A673 (cell line): ENCODE measurements around the gene NEGR1.

Experiments used
- CTCF ChIP-seq: fragments of 300-800, 200-600 bp; sonication (generic); conservative IDR thresholded peaks from 2 replicates; pipeline ENCODE4 v1.5.1; 2017; ENCODE audit warnings: low read depth, mild to moderate bottlenecking, antibody characterized with exemption, low read length, moderate library complexity, mixed read lengths
- EZH2 ChIP-seq: fragments of 200-600 bp; sonication (generic); IDR thresholded peaks from 2 replicates; pipeline ENCODE4 v1.6.1; 2017; ENCODE audit warnings: borderline replicate concordance, low read depth, mild to moderate bottlenecking, mixed read lengths, antibody characterized with exemption, low read length; ENCODE audit not compliant: poor library complexity, severe bottlenecking

GRCh38 chr1:72296501-72296900, 14.2 kb upstream of the NEGR1 start:
- TF ChIP-seq CTCF (no peak), EZH2 (no peak)
